Stimulated activated CD4-positive, alpha-beta T cell treated with anti-CD3 and anti-CD28 coated beads, Interleukin-4, amount 100 ng/mL, for 1 hour (primary cell): Measurements from ENCODE around the gene TEX12.
"Not testable (repeated sequence)": the region's sequence is repeated elsewhere in the genome, so short reads cannot be mapped to it uniquely, and the experiment has no call there.

Experiments
- DNase-seq: peaks from one replicate; pipeline ENCODE4 v3.0.0-alpha.2; 2020

Gene TEX12

GRCh38 chr11:112165049-112165448 is 2.1 kb upstream of the TEX12 start:
- no peak for DNase-seq

- no peak for DNase-seq
Measured at GRCh38 chr11:112166562-112166961, 610 bp upstream of the TEX12 start.

- DNase-seq = no peak
Measured at GRCh38 chr11:112172362-112172994, 5.3 kb downstream of the TEX12 start.

GRCh38 chr11:112173152-112173551 is 6.0 kb downstream of the TEX12 start:
- DNase-seq = no peak

GRCh38 chr11:112174789-112175598 is 7.8 kb downstream of the TEX12 start, which contains the start of gene BCO2:
Gene BCO2, plus strand, starts transcription at chr11:112175512. Its CDS starts 90 bp downstream, at chr11:112175602.
- DNase-seq = peak; percentile 15

GRCh38 chr11:112175599-112175952 is 8.4 kb downstream of the TEX12 start:
- DNase-seq = no peak

GRCh38 chr11:112176077-112176476 is 8.9 kb downstream of the TEX12 start:
- no peak for DNase-seq

- no peak for DNase-seq
Measured at GRCh38 chr11:112177589-112177988, 10.4 kb downstream of the TEX12 start.

GRCh38 chr11:112178428-112178827 is 11.3 kb downstream of the TEX12 start:
- no peak for DNase-seq

- DNase-seq = no peak
Measured at GRCh38 chr11:112178936-112179335, 11.8 kb downstream of the TEX12 start.

GRCh38 chr11:112179601-112180000 is 12.4 kb downstream of the TEX12 start:
- DNase-seq = no peak

GRCh38 chr11:112182867-112183266 is 15.7 kb downstream of the TEX12 start:
- DNase-seq = no peak

- no peak for DNase-seq
Measured at GRCh38 chr11:112185883-112186282, 18.7 kb downstream of the TEX12 start.

- DNase-seq = no peak
Measured at GRCh38 chr11:112186304-112186703, 19.1 kb downstream of the TEX12 start.

- DNase-seq = not testable (repeated sequence)
Measured at GRCh38 chr11:112195113-112195512, 27.9 kb downstream of the TEX12 start.

GRCh38 chr11:112195951-112196351 is 28.8 kb downstream of the TEX12 start:
- DNase-seq = no peak

GRCh38 chr11:112196519-112197087 is 29.4 kb downstream of the TEX12 start:
- no peak for DNase-seq

GRCh38 chr11:112199101-112199500 is 31.9 kb downstream of the TEX12 start:
- DNase-seq = not testable (repeated sequence)

GRCh38 chr11:112200252-112200651 is 33.1 kb downstream of the TEX12 start:
- DNase-seq = no peak

- DNase-seq = no peak
Measured at GRCh38 chr11:112206071-112206470, 38.9 kb downstream of the TEX12 start.

- no peak for DNase-seq
Measured at GRCh38 chr11:112210890-112211289, 43.7 kb downstream of the TEX12 start.

GRCh38 chr11:112211536-112211935 is 44.4 kb downstream of the TEX12 start:
- no peak for DNase-seq

- DNase-seq = no peak
Measured at GRCh38 chr11:112212290-112212689, 45.1 kb downstream of the TEX12 start.

- DNase-seq = no peak
Measured at GRCh38 chr11:112212710-112213109, 45.5 kb downstream of the TEX12 start.
